ENCODE data around the gene WDR46. TPM values are rescaled to one million over a fixed set of nuclear protein-coding genes. Genes with fewer than 3 reads are reported as not detected.

The WDR46 gene
- total and polyA plus RNA-seq, 2 experiments from 2014 or later = 34.8 to 70.4 TPM

DNA sequence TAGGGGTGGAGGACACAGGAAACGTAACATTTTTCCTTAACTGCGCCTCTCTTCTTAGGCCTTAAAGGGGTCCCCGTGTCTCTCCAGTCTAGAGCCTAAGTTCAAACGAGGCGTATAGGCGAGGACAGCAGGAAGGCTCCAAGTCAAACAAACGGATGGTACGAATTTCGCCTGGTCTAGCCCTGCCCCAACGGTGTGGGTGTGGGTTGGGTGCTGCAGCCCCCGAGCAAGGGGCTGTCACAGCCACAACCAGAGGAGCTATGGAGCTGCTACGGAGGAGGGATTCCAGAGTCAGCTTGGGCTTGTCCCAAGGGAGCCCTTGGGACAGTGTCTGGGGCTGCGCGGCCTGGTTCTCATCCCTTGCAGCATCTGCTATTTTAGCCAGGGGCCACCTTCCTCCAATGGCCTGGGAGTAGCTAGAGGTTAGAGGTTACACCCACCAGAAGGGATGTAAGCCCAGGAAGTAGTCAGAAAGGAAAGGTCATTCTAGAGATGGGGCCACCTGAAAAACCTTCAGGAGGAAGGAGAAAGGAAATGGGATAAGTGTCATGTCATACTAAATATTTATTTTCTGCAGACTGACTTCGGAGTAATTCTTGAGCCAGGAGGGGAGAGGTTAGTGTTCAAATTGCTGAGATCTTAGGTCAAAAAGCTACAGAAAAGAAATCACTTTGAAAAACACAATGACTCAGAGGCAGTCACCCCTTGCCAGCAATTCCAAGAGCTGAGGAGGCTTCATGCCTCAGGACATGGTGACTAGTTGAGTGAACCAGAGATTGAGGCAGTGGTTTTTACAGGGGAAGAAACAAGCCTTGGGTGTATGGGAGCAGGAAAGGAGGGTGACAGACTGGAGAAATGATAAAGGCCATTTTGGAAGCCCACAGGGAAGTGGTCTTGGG lies 39.1 kb downstream of the WDR46 start:
- peaks cover 5% of the 10 kb centered on the region for H3K27me3 ChIP-seq
- no peaks in the 10 kb centered on the region for H3K4me1 ChIP-seq (ENCODE audit: low read depth)
- H3K4me3 ChIP-seq = peak overlapping the region; percentile 45
- peak overlapping the region; percentile 77 for H3K27ac ChIP-seq
- DNase-seq (ENCODE audit: low read depth in 1 of 2, low spot score in 1 of 2) = peak in 1 of 2 donors; percentile 69
- H3K9me3 ChIP-seq (ENCODE audit: low read depth) = no peaks in the 10 kb centered on the region
- TF ChIP-seq CTCF (IDR thresholded peaks at IDR 0.05; ENCODE audit: low read depth, low read length) = no peak
- H3K36me3 ChIP-seq = no peaks in the 10 kb centered on the region

DNA sequence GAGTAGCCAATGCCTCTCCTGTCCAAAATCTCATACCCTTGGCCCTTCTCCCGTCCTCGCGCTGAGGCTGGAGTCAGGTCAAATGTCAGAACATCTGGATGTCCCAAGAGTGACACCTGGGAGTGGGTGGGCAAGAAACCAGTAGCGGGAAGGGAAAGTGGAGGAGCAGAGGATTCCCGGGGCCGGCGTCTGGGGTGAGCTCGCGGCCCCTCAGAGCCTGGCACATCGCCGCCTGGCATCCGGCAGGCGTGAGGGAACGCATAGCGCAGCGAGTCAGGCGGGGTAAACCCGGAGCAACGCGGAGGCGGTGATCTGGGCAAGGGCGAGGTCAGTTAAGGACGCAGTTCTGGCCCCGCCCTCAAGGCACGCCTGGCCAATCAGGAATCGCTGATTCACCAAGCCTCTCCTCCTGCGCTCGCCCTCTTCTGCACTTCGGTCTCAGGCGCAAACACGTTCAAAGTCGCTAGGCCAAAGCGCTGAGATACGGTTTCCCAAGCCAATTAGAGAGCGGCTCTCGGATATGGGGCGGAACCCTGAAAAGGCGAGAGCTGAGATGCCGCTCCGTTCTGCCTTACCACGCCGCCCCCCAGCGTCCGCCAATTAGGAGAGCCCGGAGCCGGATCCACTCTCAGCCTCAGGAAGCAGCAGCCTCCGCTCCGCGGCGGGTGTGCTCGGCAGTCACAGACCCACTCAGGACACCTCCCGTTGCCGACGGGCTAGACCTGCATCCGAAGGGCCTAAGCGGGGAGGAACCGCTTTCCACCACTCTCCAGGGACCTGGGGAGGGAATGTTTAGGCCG lies 39.9 kb downstream of the WDR46 start:
- no peaks in the 10 kb centered on the region for H3K9me3 ChIP-seq (ENCODE audit: low read depth)
- peaks cover 5% of the 10 kb centered on the region for H3K27me3 ChIP-seq
- H3K27ac ChIP-seq = peak overlapping the region; percentile 77
- TF ChIP-seq CTCF (IDR thresholded peaks at IDR 0.05; ENCODE audit: low read depth, low read length) = peak; percentile 14
- peak; percentile 99 to 100 for DNase-seq (ENCODE audit: low read depth in 1 of 2, low spot score in 1 of 2)
- H3K36me3 ChIP-seq = no peaks in the 10 kb centered on the region
- peak overlapping the region; percentile 45 for H3K4me3 ChIP-seq
- H3K4me1 ChIP-seq (ENCODE audit: low read depth) = no peaks in the 10 kb centered on the region

DNA sequence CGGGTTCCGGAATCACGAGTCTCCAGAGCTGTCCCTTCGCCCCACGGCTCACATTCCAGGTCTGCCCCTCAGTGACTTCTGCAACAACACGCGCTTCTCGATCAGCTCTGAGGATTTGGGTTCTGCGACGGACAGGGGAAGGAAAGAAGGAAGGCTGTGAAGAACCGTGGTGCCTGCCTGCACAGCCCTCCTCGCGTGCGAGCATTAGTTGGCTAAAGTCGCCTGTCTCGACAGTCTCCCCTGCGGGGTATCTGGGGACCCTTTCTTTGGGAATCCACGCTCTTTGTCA lies 40.5 kb downstream of the WDR46 start:
- Histone ChIP-seq H3K4me3 (peak overlapping the region; percentile 45), H3K27ac (no peak overlapping the region), H3K4me1 (ENCODE audit: low read depth) (no peaks in the 10 kb centered on the region), H3K36me3 (no peaks in the 10 kb centered on the region), H3K27me3 (peaks cover 5% of the 10 kb centered on the region), H3K9me3 (ENCODE audit: low read depth) (no peaks in the 10 kb centered on the region)
- DNase-seq (ENCODE audit: low read depth in 1 of 2, low spot score in 1 of 2) = peak in 1 of 2 donors; percentile 61
- no peak for TF ChIP-seq CTCF (IDR thresholded peaks at IDR 0.05; ENCODE audit: low read depth, low read length)

GRCh38 chr6:33247977-33248642 lies 40.9 kb downstream of the WDR46 start:
- Histone ChIP-seq H3K27ac (no peak overlapping the region), H3K4me3 (peak overlapping the region; percentile 45), H3K9me3 (ENCODE audit: low read depth) (no peaks in the 10 kb centered on the region), H3K27me3 (peaks cover 9% of the 10 kb centered on the region), H3K36me3 (no peaks in the 10 kb centered on the region), H3K4me1 (ENCODE audit: low read depth) (no peaks in the 10 kb centered on the region)
- TF ChIP-seq CTCF (IDR thresholded peaks at IDR 0.05; ENCODE audit: low read depth, low read length) = peak; percentile 85
- peak; percentile 89 to 91 for DNase-seq (ENCODE audit: low read depth in 1 of 2, low spot score in 1 of 2)

GRCh38 chr6:33243476-33243875 lies 45.6 kb downstream of the WDR46 start:
- DNase-seq (ENCODE audit: low read depth in 1 of 2, low spot score in 1 of 2) = no peak
- Histone ChIP-seq H3K9me3 (ENCODE audit: low read depth) (no peaks in the 10 kb centered on the region), H3K27ac (no peak overlapping the region), H3K27me3 (peaks cover 17% of the 10 kb centered on the region), H3K4me3 (no peak overlapping the region), H3K4me1 (ENCODE audit: low read depth) (no peaks in the 10 kb centered on the region), H3K36me3 (no peaks in the 10 kb centered on the region)
- no peak for TF ChIP-seq CTCF (IDR thresholded peaks at IDR 0.05; ENCODE audit: low read depth, low read length)

Data from cardiac muscle cell (in vitro differentiated cells and primary cell).